GM03348 (cell line): ENCODE data around the gene RBM5.

Experiments
- DNase-seq: peaks from one replicate; pipeline ENCODE4 v3.0.0; 2012; ENCODE audit warnings: low spot score

RBM5 gene

GRCh38 chr3:50139308-50139707, 50.6 kb downstream of the RBM5 start:
- no peak for DNase-seq

- no peak for DNase-seq
Observed at GRCh38 chr3:50139718-50140423, 51.2 kb downstream of the RBM5 start.

- DNase-seq, result no peak
Observed at GRCh38 chr3:50140990-50141389, 52.3 kb downstream of the RBM5 start.

- DNase-seq, result no peak
Observed at GRCh38 chr3:50146316-50146901, 57.7 kb downstream of the RBM5 start.

GRCh38 chr3:50147016-50147415, 58.3 kb downstream of the RBM5 start:
- no peak for DNase-seq

- no peak for DNase-seq
Observed at GRCh38 chr3:50147447-50147846, 58.7 kb downstream of the RBM5 start.

GRCh38 chr3:50147861-50148260, 59.1 kb downstream of the RBM5 start:
- peak; percentile 67 for DNase-seq

GRCh38 chr3:50150404-50150750, 61.7 kb downstream of the RBM5 start:
- DNase-seq, result no peak

- no peak for DNase-seq
Observed at GRCh38 chr3:50150863-50151686, 62.4 kb downstream of the RBM5 start.

- no peak for DNase-seq
Observed at GRCh38 chr3:50151728-50152127, 63.0 kb downstream of the RBM5 start.

- no peak for DNase-seq
Observed at GRCh38 chr3:50153782-50154475, 65.2 kb downstream of the RBM5 start.

- no peak for DNase-seq
Observed at GRCh38 chr3:50154476-50154839, 65.7 kb downstream of the RBM5 start.

- DNase-seq, result peak; percentile 95
Observed at GRCh38 chr3:50154840-50155490, 66.2 kb downstream of the RBM5 start, which contains the start of gene SEMA3F. SEMA3F (plus strand) TSS chr3:50155324; CDS start chr3:50159623, 4,299 bp downstream.

- no peak for DNase-seq
Observed at GRCh38 chr3:50155491-50155878, 66.8 kb downstream of the RBM5 start.

GRCh38 chr3:50155891-50156290, 67.2 kb downstream of the RBM5 start:
- DNase-seq, result no peak

- DNase-seq, result peak; percentile 47
Observed at GRCh38 chr3:50156549-50157493, 68.1 kb downstream of the RBM5 start.

GRCh38 chr3:50157827-50158529, 69.3 kb downstream of the RBM5 start:
- no peak for DNase-seq

GRCh38 chr3:50158530-50159146, 69.9 kb downstream of the RBM5 start:
- DNase-seq, result no peak

GRCh38 chr3:50160561-50160983, 71.9 kb downstream of the RBM5 start:
- no peak for DNase-seq

- DNase-seq, result no peak
Observed at GRCh38 chr3:50161320-50161719, 72.6 kb downstream of the RBM5 start.
